Measurements from ENCODE around the gene HMOX1. TPM values are rescaled to one million over a fixed set of nuclear protein-coding genes. Genes with fewer than 3 reads are reported as not detected.
A peak's percentile ranks its signal among the peaks of the same experiment; 100 is the strongest.

The HMOX1 gene
- 10 to 100 TPM; 13.6 to 16.0 TPM for total RNA-seq
- long read RNA-seq, partial matches to known transcripts = 1 of 4 reads
- long read RNA-seq, other reads (novel, unspliced or antisense) = 0 of 4 reads

DNA sequence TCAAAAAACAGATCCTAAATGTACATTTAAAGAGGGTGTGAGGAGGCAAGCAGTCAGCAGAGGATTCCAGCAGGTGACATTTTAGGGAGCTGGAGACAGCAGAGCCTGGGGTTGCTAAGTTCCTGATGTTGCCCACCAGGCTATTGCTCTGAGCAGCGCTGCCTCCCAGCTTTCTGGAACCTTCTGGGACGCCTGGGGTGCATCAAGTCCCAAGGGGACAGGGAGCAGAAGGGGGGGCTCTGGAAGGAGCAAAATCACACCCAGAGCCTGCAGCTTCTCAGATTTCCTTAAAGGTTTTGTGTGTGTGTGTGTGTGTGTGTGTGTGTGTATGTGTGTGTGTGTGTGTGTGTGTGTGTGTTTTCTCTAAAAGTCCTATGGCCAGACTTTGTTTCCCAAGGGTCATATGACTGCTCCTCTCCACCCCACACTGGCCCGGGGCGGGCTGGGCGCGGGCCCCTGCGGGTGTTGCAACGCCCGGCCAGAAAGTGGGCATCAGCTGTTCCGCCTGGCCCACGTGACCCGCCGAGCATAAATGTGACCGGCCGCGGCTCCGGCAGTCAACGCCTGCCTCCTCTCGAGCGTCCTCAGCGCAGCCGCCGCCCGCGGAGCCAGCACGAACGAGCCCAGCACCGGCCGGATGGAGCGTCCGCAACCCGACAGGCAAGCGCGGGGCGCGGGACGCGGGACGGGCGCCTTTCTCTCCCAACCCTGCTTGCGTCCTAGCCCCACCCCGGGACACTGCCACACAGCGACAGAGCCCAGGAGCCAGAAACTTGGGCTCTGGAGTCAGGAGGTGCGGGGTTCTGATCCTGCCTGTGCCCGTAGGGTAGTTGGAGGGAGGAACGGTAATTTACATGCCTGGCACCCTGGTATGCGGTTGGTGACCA lies at the start of gene HMOX1:
Gene HMOX1, plus strand, starts transcription at position 560 of the 887 bp plus-strand sequence. Its CDS starts 78 bp downstream, at position 638.
- DNase-seq (peak; percentile 94), ATAC-seq (peak; percentile 94)
- intact Hi-C loops (cut with DNase I) = no loop called here

GRCh38 chr22:35332278-35332677 lies 48.6 kb upstream of the HMOX1 start:
- ATAC-seq (no peak), DNase-seq (no peak)
- intact Hi-C loops (cut with DNase I) = no loop called here

- DNase-seq (no peak), ATAC-seq (no peak)
- intact Hi-C loops (cut with DNase I) = no loop called here
These were observed 47.7 kb upstream of the HMOX1 start for GRCh38 chr22:35333220-35333619.

GRCh38 chr22:35334004-35334403 lies 46.9 kb upstream of the HMOX1 start:
- DNase-seq (no peak), ATAC-seq (no peak)
- intact Hi-C loops (cut with DNase I) = no loop called here

DNA sequence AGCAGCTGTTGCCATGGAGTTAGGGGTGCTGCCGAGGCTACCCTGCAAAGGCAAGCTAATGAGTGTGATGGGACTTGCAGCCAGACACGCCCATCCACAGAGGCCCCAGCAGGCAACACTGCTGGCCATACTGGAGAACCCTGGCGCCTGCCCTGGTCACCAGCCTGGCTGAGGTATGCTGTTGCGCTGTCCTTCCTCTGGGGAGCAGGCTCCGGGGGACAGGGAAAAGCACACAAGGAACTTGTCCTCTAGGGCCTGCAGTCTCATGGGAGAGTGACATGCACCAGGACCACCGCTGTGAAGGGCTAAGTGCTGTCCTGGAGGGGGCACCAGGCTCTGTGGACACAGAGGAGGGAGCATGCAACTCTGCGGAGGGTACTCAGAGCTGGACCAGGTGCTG lies 45.4 kb upstream of the HMOX1 start:
- ATAC-seq = no peak
- no peak for DNase-seq
- intact Hi-C loops (cut with DNase I) = no loop called here

- ATAC-seq (peak; percentile 68 to 75), DNase-seq (no peak)
- intact Hi-C loops (cut with DNase I) = no loop called here
These were observed 44.7 kb upstream of the HMOX1 start for GRCh38 chr22:35335936-35336781.

GRCh38 chr22:35337932-35338331 lies 43.0 kb upstream of the HMOX1 start:
- intact Hi-C loops (cut with DNase I) = no loop called here
- no peak for ATAC-seq
- no peak for DNase-seq

DNA sequence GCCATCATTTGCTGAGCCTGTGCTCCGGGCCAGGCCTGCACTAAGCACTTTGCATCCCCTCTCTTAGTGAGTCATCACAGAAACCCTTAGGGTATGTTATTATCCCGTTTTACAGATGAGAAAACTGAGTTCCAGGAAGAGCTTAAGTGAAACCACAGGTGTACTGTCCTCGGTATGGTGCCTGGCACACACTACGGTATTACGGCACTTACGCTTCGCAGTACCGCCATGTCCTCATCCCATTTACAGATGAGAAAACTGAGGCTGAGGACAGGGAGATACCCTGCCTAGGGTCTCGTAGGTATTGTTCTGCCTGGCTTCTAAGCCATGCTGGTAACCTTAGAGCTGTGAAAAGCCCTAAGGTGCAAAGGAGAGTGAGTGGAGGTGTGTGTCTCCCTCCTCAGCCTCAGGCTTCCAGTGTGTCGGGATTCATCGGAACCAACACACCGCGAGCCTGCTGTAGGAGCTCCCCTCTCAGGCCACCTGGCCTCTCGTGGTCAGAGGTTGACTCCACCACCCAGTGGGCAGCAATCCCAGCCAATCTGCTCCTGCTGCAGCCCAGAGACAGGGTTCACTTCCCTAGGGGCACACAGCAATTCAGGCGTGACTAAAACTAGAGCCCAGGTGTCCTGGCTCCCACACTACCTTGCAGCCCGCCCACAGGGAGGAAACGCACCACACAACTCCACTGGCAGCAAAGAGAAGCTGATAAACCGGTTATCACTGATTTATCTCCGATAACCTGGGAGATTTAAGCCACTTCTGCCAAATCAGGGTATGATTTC lies 39.6 kb upstream of the HMOX1 start:
- DNase-seq (no peak), ATAC-seq (no peak)
- intact Hi-C loops (cut with DNase I) = no loop called here

GRCh38 chr22:35342390-35342789 lies 38.5 kb upstream of the HMOX1 start:
- ATAC-seq (no peak), DNase-seq (no peak)
- intact Hi-C loops (cut with DNase I) = no loop called here

GRCh38 chr22:35343664-35344550 lies 37.0 kb upstream of the HMOX1 start:
- no peak for ATAC-seq
- no peak for DNase-seq
- intact Hi-C loops (cut with DNase I) = no loop called here

- ATAC-seq (no peak), DNase-seq (no peak)
- intact Hi-C loops (cut with DNase I) = no loop called here
These were observed 35.8 kb upstream of the HMOX1 start for GRCh38 chr22:35344956-35345690.

- intact Hi-C loops (cut with DNase I) = no loop called here
- no peak for ATAC-seq
- no peak for DNase-seq
These were observed 34.9 kb upstream of the HMOX1 start for GRCh38 chr22:35345808-35346505.

GRCh38 chr22:35346596-35347220 lies 34.2 kb upstream of the HMOX1 start:
- ATAC-seq (no peak), DNase-seq (no peak)
- intact Hi-C loops (cut with DNase I) = no loop called here

- ATAC-seq = no peak
- intact Hi-C loops (cut with DNase I) = no loop called here
- DNase-seq = no peak
These were observed 33.4 kb upstream of the HMOX1 start for GRCh38 chr22:35347462-35347861.

- DNase-seq (no peak), ATAC-seq (no peak)
- intact Hi-C loops (cut with DNase I) = no loop called here
These were observed 32.8 kb upstream of the HMOX1 start for GRCh38 chr22:35348026-35348590.

DNA sequence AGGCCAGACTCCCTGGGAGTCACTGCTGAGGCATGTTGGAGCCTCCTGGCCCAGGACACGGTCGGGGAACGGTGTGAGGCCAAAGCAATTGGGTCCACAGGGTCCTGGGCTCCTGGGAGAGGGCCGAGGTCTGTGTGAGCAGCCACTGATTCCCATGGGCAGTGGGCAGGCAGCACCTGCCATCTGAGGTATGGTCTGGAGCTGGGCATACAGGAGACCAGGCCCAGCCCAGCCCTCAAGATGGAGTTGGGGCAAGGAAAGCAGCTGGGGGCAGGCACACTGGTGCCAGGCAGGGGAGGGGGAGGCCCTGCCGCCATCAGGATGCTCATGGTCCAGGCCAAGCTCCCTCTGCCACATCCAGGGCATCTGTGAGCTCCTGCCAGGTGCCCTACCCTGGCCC lies 32.2 kb upstream of the HMOX1 start:
- no peak for DNase-seq
- ATAC-seq = no peak
- intact Hi-C loops (cut with DNase I) = no loop called here

- intact Hi-C loops (cut with DNase I) = no loop called here
These were observed 31.6 kb upstream of the HMOX1 start for GRCh38 chr22:35349368-35349703.

More at GRCh38 chr22:35349368-35349703, 31.6 kb upstream of the HMOX1 start:
- ATAC-seq (no peak), DNase-seq (no peak)
